Thoracic aorta (tissue), 2 donors: ENCODE data around the gene CDKL4. TPM values are rescaled to one million over a fixed set of nuclear protein-coding genes. Genes with fewer than 3 reads are reported as not detected.

Source experiments
- ATAC-seq: fragments of 150-250 bp; one replicate; pipeline ENCODE4 v1.8.0; 2017; ENCODE audit warnings: low read depth; ENCODE audit not compliant: insufficient number of reproducible peaks, low FRiP score
- DNase-seq: peaks from one replicate; pipeline ENCODE4 v3.0.0-alpha.2; 2020; ENCODE audit warnings: low spot score
- H3K27ac ChIP-seq, 2 donors: fragments of 200-600 bp; sonication (generic); 1 replicate in 1 of 2; 2 replicates in 1 of 2; pipeline ENCODE4 v1.5.1; 2016; ENCODE audit warnings: mild to moderate bottlenecking in 2 of 2, moderate library complexity in 2 of 2
- H3K27me3 ChIP-seq: fragments of 200-600 bp; sonication (generic); replicated peaks from 2 replicates; pipeline ENCODE4 v1.6.0; 2016; ENCODE audit warnings: mild to moderate bottlenecking; ENCODE audit not compliant: insufficient read depth
- H3K36me3 ChIP-seq: fragments of 200-600 bp; sonication (generic); one replicate; pipeline ENCODE4 v1.5.1; 2016
- H3K4me1 ChIP-seq, 2 donors: fragments of 200-600 bp; sonication (generic); 1 replicate in 1 of 2; 2 replicates in 1 of 2; pipeline versions ENCODE4 v1.5.1 to v1.6.0; 2016; ENCODE audit warnings: low read depth in 2 of 2, mild to moderate bottlenecking in 1 of 2; ENCODE audit not compliant: control insufficient read depth in 1 of 2
- H3K4me3 ChIP-seq: fragments of 200-600 bp; sonication (generic); 2 replicates; pipeline ENCODE4 v1.5.1; 2016; ENCODE audit warnings: mild to moderate bottlenecking
- H3K9me3 ChIP-seq: fragments of 200-600 bp; sonication (generic); 2 replicates; pipeline ENCODE4 v1.5.1; 2016
- total RNA-seq, 2 donors: library from RNA; depleted of rRNA; stranded (reverse); fragments of >200 nt; gene quantifications; one replicate each; pipeline versions ENCODE4 v1.1.0 to v1.2.3, GENCODE V29; 2016
- TF ChIP-seq, protein P1 (sequence below): fragments of 200-600 bp; sonication (generic); IDR thresholded peaks from one replicate; pipeline ENCODE4 v1.5.1; 2019; ENCODE audit warnings: antibody characterized with exemption

The CDKL4 gene
- total RNA-seq, 2 donors from 2014 or later: 2.6 TPM; not detected in 1

DNA sequence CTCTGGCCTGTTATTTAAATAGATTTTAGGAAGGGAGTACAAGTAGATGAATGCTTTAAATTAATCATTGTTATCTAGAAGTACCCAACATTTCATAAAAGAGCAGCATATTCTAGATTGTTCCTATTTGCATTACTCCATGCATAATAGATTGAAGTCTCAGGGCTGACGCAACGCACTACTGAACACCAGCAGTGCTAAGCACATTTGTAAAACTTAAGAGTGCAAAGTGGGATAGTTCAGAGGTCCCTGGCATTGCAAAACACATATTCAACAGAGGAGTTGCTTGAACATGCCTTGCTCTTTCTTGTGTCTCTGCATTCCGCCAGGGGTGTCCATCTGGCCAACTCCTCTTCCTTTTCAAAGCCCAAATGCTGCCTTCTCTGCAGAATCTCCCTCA is 22.3 kb downstream of the CDKL4 start:
- H3K9me3 ChIP-seq: no peaks in the 10 kb centered on the region
- ATAC-seq: no peak
- TF ChIP-seq, protein P1, sequence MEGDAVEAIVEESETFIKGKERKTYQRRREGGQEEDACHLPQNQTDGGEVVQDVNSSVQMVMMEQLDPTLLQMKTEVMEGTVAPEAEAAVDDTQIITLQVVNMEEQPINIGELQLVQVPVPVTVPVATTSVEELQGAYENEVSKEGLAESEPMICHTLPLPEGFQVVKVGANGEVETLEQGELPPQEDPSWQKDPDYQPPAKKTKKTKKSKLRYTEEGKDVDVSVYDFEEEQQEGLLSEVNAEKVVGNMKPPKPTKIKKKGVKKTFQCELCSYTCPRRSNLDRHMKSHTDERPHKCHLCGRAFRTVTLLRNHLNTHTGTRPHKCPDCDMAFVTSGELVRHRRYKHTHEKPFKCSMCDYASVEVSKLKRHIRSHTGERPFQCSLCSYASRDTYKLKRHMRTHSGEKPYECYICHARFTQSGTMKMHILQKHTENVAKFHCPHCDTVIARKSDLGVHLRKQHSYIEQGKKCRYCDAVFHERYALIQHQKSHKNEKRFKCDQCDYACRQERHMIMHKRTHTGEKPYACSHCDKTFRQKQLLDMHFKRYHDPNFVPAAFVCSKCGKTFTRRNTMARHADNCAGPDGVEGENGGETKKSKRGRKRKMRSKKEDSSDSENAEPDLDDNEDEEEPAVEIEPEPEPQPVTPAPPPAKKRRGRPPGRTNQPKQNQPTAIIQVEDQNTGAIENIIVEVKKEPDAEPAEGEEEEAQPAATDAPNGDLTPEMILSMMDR: no peak

GRCh38 chr2:39220136-39220535 is 23.6 kb downstream of the CDKL4 start:
- Histone ChIP-seq H3K9me3 (no peaks in the 10 kb centered on the region), H3K4me3 (no peak overlapping the region), H3K27me3 (no peaks in the 10 kb centered on the region), H3K36me3 (no peaks in the 10 kb centered on the region), H3K27ac (no peak overlapping the region), H3K4me1 (no peaks in the 10 kb centered on the region)
- DNase-seq (no peak), ATAC-seq (no peak)
- TF ChIP-seq, protein P1: no peak

More for the DNA sequence above, 22.3 kb downstream of the CDKL4 start:
- Histone ChIP-seq H3K27me3 (no peaks in the 10 kb centered on the region), H3K27ac (no peak overlapping the region), H3K4me1 (no peaks in the 10 kb centered on the region), H3K4me3 (no peak overlapping the region), H3K36me3 (no peaks in the 10 kb centered on the region)
- DNase-seq: no peak

DNA sequence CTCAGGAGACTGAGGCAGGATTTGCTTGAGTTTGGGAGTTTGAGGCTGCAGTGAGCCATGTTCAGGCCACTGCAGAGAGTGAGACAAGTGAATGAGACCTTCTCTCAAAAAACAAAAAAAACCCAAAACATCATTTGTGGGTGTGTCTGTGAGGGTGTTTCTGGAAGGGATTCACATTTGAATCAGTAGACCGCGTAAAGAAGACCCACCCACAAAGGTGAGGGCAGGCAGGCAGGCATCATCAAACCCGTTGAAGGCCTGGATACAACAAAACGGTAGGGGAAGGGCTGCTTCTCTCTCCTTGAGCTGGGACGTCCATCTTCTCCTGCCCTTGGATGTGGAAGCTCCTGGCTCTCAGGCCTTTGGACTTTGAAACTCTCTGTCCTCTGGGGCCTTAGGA is 25.4 kb downstream of the CDKL4 start:
- ATAC-seq (no peak), DNase-seq (no peak)
- no peak overlapping the region for H3K4me3 ChIP-seq
- H3K27me3 ChIP-seq: no peaks in the 10 kb centered on the region
- H3K27ac ChIP-seq: no peak overlapping the region
- TF ChIP-seq, protein P1: no peak
- H3K4me1 ChIP-seq: no peaks in the 10 kb centered on the region
- no peaks in the 10 kb centered on the region for H3K36me3 ChIP-seq
- no peaks in the 10 kb centered on the region for H3K9me3 ChIP-seq

DNA sequence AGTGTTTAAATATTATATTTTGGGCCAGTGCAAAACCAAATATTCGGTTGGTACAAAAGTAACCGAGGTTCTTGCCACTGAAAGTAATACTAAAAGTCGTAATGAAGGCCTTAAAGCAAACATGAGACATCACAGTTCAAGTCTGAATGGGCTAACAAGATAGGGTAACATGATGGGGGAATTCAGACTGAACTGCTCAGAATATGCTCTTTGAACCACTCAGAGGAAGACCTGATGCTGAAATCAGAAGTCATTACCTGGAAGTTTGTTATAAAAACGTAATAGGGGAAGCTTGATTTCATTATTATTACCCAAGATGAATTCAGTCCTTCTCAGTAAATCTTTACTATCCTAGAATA is 26.6 kb downstream of the CDKL4 start:
- Histone ChIP-seq H3K36me3 (no peaks in the 10 kb centered on the region), H3K4me1 (no peaks in the 10 kb centered on the region), H3K9me3 (no peaks in the 10 kb centered on the region), H3K4me3 (no peak overlapping the region), H3K27me3 (no peaks in the 10 kb centered on the region), H3K27ac (no peak overlapping the region)
- DNase-seq (no peak), ATAC-seq (no peak)
- TF ChIP-seq, protein P1: no peak

DNA sequence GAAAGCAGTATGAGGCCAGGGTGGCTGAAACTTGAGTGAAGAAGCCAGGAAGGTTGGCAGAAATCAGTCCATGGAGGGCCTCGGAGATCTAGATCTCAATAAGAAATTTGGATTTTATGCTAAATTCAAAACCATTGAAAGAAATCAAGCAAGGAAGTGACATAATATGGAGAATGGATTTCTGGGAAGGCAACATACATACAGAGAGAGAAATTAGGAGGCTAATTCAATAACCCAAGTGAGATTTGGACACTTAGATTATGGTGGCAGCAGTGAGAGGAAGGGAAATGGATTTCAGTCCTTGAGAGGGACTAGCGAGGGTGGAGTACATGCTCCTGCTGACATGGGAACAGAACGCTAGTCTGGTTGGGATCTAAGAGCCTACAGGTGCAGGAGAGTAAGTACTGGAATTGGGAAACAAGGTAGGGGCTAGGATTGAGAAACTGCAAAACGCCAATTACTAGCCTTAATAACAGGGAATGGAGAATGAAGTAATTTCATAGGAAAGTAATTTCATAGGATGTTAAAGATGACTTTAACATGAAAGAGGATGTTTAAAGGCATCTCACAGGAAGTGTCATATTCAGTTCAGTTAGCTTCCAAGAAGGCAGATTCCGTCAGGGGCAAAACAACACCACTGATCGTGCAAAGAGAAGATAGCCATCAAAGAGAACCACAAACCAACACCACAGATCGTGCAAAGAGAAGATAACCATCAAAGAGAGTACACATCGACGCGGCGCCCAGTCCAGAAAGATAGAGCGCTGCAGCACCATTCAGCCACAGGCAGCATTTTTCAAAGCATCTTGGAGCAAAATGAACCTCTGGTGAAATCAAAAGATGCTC is 27.2 kb downstream of the CDKL4 start:
- Histone ChIP-seq H3K27ac (no peak overlapping the region), H3K4me1 (no peaks in the 10 kb centered on the region), H3K9me3 (no peaks in the 10 kb centered on the region), H3K4me3 (no peak overlapping the region), H3K27me3 (no peaks in the 10 kb centered on the region), H3K36me3 (no peaks in the 10 kb centered on the region)
- TF ChIP-seq, protein P1: no peak
- no peak for ATAC-seq
- no peak for DNase-seq
